Neural crest cell (in vitro differentiated cells): ENCODE measurements around the gene SP3. TPM values are rescaled to one million over a fixed set of nuclear protein-coding genes. Genes with fewer than 3 reads are reported as not detected.

Experiments
- DNase-seq: peaks from one replicate; pipeline ENCODE4 v3.0.0; 2021; ENCODE audit warnings: low read depth, mixed read lengths, low spot score
- H3K27ac Mint-ChIP-seq: one replicate; pipeline ENCODE4 v1.8.0; 2021; ENCODE audit warnings: mild to moderate bottlenecking, mixed read lengths; ENCODE audit not compliant: unreplicated experiment
- H3K27me3 Mint-ChIP-seq: 2 replicates; pipeline ENCODE4 v1.8.0; 2021; ENCODE audit warnings: low read depth, mild to moderate bottlenecking, mixed read lengths
- H3K36me3 Mint-ChIP-seq: 2 replicates; pipeline ENCODE4 v1.8.0; 2021; ENCODE audit warnings: low read depth, mild to moderate bottlenecking, mixed read lengths
- H3K4me1 Mint-ChIP-seq: 2 replicates; pipeline ENCODE4 v1.8.0; 2021; ENCODE audit warnings: mixed read lengths
- H3K4me3 Mint-ChIP-seq: one replicate; pipeline ENCODE4 v1.8.0; 2021; ENCODE audit warnings: mild to moderate bottlenecking, mixed read lengths
- H3K9me3 Mint-ChIP-seq: 2 replicates; pipeline ENCODE4 v1.8.0; 2021; ENCODE audit warnings: mixed read lengths
- total RNA-seq: library from RNA; stranded (reverse); gene quantifications from 2 replicates; pipeline ENCODE4 v1.2.1, GENCODE V29; 2021
- TF ChIP-seq, protein P1 (sequence below): fragments of 200-600 bp; sonication (generic); conservative IDR thresholded peaks from 2 replicates; pipeline ENCODE4 v1.5.0; 2021; ENCODE audit warnings: antibody characterized with exemption, mild to moderate bottlenecking

The SP3 gene
- total RNA-seq, 1 donor from 2014 or later: 105 TPM

- H3K4me3 Mint-ChIP-seq: no peak overlapping the region
- H3K36me3 Mint-ChIP-seq: peaks cover 6% of the 10 kb centered on the region
- no peaks in the 10 kb centered on the region for H3K9me3 Mint-ChIP-seq
- H3K4me1 Mint-ChIP-seq: no peaks in the 10 kb centered on the region
- TF ChIP-seq, protein P1, sequence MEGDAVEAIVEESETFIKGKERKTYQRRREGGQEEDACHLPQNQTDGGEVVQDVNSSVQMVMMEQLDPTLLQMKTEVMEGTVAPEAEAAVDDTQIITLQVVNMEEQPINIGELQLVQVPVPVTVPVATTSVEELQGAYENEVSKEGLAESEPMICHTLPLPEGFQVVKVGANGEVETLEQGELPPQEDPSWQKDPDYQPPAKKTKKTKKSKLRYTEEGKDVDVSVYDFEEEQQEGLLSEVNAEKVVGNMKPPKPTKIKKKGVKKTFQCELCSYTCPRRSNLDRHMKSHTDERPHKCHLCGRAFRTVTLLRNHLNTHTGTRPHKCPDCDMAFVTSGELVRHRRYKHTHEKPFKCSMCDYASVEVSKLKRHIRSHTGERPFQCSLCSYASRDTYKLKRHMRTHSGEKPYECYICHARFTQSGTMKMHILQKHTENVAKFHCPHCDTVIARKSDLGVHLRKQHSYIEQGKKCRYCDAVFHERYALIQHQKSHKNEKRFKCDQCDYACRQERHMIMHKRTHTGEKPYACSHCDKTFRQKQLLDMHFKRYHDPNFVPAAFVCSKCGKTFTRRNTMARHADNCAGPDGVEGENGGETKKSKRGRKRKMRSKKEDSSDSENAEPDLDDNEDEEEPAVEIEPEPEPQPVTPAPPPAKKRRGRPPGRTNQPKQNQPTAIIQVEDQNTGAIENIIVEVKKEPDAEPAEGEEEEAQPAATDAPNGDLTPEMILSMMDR: no peak
- DNase-seq: no peak
- H3K27ac Mint-ChIP-seq: no peak overlapping the region
- H3K27me3 Mint-ChIP-seq: no peaks in the 10 kb centered on the region
Observed at GRCh38 chr2:173922068-173922467, 43.1 kb downstream of the SP3 start.

- H3K27ac Mint-ChIP-seq: no peak overlapping the region
- peaks cover 3% of the 10 kb centered on the region for H3K4me1 Mint-ChIP-seq
- no peaks in the 10 kb centered on the region for H3K9me3 Mint-ChIP-seq
- no peak for DNase-seq
- H3K27me3 Mint-ChIP-seq: no peaks in the 10 kb centered on the region
- H3K4me3 Mint-ChIP-seq: no peak overlapping the region
- TF ChIP-seq, protein P1: no peak
- peaks cover 13% of the 10 kb centered on the region for H3K36me3 Mint-ChIP-seq
Observed at GRCh38 chr2:173914055-173914927, 50.9 kb downstream of the SP3 start.

- Mint-ChIP-seq H3K27me3 (no peaks in the 10 kb centered on the region), H3K9me3 (no peaks in the 10 kb centered on the region), H3K36me3 (peaks cover 21% of the 10 kb centered on the region), H3K27ac (no peak overlapping the region), H3K4me1 (peaks cover 3% of the 10 kb centered on the region), H3K4me3 (no peak overlapping the region)
- no peak for DNase-seq
- TF ChIP-seq, protein P1: no peak
Observed at GRCh38 chr2:173909846-173910245, 55.3 kb downstream of the SP3 start.

GRCh38 chr2:173906626-173907025 lies 58.5 kb downstream of the SP3 start:
- Mint-ChIP-seq H3K27me3 (no peaks in the 10 kb centered on the region), H3K36me3 (peaks cover 21% of the 10 kb centered on the region), H3K27ac (no peak overlapping the region), H3K9me3 (no peaks in the 10 kb centered on the region), H3K4me1 (no peaks in the 10 kb centered on the region), H3K4me3 (no peak overlapping the region)
- DNase-seq: no peak
- TF ChIP-seq, protein P1: no peak

DNA sequence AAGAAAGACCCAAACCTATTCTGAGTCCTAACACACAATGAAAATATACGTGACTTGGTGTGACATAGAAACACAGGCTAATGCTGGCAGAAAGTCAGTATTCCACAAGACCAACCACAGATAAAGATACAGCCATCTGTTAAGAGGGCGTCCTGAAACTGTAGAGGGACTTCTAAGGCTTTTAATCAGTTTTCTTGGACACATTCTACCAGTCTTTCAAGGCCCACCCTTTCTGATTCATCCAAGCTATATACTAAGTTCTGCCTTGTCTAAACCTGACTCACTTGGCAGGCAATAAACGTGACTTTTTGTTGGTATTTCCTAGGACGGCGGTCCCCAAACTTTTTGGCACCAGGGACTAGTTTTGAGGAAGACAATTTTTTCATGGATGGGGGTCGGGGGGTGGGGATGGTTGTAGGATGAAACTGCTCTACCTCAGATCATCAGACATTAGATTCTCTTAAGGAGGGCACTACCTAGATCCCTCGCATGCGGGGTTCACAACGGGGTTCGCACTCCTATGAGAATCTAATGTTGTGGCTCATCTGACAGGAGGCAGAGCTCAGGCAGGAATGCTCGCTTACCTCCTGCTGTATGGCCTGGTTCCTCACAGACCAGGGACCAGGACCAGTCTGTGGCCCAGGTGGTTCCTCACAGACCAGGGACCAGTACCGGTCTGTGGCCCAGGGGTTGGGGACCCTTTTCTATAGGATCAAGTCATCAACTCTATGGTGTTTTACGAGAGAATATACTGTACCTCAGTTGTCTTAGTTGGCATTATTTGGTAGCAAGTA lies 61.4 kb downstream of the SP3 start:
- peak overlapping the region; percentile 43 for H3K27ac Mint-ChIP-seq
- H3K9me3 Mint-ChIP-seq: no peaks in the 10 kb centered on the region
- DNase-seq: no peak
- TF ChIP-seq, protein P1: no peak
- no peaks in the 10 kb centered on the region for H3K27me3 Mint-ChIP-seq
- no peaks in the 10 kb centered on the region for H3K4me1 Mint-ChIP-seq
- H3K36me3 Mint-ChIP-seq: peaks cover 15% of the 10 kb centered on the region
- no peak overlapping the region for H3K4me3 Mint-ChIP-seq
